SIG-M5 treated with dmso at 0.1 percent for 504 hours (cell line): ENCODE measurements around the gene DSCAM.
"Not testable (repeated sequence)": the region's sequence is repeated elsewhere in the genome, so short reads cannot be mapped to it uniquely, and the experiment has no call there.

Source experiments
- DNase-seq: peaks from one replicate; lab custom pipeline; 2025; ENCODE audit not compliant: unreplicated experiment; lab: John Stamatoyannopoulos, UW

DSCAM gene

DNA sequence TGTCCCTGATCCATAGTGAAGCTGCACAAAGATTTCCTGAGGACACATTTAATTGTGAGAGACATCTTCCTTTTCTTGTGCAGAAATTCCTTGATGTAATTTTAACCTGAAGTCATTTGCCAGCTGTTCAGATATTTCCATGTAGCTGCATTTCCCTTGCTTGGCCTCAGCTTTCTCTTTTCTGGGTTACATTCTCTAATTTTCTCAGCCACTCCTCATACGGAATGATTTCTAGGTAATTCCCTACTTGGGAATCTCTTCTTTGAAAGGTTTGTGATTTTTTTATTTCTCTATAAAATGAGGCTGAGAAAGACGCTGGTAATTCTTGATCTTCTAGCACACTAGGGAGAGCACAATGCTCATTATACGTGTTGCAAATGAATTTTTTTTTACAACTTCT lies 780.7 kb downstream of the DSCAM start:
- DNase-seq, result no peak

DNA sequence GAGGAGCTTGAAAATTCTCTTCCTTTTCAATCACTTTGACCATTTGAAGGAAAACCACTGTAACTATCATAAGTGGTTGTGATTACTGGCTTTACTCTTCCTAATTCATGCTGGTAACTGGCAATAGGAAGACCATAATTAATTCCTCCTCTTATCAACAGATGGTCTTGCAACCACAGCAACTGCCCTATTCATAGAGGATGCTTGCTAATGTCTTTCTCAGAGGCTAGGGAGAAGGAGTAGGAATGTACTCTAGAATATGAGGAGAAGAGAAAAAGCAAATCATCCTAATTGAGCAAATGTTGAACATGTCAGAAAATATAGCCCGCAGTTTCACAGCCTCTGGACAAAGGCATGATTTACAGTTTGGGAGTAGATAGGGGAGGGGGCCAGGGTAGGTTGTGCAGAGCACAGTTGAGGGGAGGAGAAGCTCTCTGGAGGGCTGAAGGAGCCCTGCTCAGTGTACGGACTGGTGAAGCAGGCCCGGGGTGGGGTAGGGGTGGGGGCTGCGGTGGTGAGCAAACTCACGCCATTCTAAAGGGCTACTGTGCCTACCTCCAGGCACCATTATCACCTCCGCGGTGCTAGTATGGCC lies 786.8 kb downstream of the DSCAM start:
- no peak for DNase-seq

DNA sequence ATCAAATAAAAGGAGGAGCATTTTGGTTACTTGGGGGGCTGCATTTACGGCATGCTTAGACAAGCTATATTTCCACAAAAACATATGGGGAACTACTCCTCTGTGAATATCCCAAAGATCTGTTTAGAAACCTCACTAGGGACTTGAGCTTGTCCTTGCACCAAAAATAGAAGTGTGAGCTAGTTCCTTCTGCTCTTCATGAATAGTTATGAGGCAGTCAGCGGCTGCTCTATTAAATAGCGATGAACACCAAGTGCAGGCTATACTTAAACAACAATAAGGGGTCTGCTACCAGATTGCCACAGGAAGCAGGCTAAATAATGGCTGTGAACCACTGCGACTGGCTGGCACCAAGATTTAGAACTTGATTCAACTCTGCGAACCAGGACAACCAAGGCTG lies 789.6 kb downstream of the DSCAM start:
- DNase-seq, result no peak

DNA sequence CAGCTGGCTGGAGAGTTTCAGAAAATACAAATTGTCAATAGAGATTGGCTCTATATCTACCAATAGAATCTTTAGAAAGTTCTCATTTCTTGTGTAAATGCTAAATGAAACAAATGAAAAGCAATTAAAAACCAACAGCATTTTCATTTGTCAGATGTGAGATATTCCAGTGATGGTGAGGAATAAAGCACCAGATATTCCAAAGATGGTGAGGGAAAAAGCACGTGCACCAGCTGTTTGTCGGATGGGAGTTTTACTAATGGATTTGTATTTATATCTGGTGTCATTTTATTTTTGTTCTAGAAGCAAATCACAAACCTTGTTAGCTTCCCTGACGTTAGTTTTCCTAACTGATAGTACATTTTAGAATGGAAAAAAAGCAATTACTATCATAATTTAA lies 790.9 kb downstream of the DSCAM start:
- no peak for DNase-seq

DNA sequence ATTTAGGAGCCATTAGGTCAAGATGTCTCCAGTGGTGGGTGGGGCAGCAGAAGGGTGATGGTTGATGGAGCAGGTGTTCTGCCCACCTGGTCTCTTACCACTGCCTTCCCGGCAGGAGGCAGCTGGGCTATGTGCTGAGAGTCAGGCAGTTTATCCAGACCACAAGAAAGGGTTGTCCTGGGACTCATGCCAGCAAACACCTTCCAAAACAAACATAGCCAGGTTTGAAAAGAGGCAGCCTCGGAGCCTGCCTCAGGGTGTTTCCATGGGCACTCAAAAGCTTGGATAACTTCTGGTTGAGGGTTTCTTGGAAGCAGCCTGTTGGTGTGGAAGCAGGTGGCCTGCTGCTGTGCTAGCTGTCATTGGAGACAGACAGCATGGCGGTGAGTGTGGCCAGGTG lies 792.6 kb downstream of the DSCAM start:
- DNase-seq, result peak; percentile 56

DNA sequence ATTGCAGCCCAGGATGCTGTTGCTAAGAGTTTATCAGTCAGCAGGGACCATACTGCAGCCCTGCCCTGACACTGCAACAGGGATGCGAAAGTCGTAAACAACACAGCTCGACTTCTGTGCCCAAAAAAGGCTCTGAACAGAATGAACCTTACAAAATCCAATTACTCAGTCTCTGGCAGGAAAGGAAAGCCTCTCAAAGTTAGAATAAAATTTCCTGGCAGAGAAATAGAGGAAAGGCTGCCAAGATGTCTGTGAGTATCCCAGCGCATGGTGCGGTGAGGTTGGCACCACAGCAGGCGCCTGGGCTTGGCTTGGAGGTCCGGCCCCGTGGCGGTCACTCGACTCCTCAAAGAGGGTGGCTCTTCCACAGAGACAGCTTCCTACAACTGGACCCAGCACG lies 794.0 kb downstream of the DSCAM start:
- DNase-seq, result no peak

DNA sequence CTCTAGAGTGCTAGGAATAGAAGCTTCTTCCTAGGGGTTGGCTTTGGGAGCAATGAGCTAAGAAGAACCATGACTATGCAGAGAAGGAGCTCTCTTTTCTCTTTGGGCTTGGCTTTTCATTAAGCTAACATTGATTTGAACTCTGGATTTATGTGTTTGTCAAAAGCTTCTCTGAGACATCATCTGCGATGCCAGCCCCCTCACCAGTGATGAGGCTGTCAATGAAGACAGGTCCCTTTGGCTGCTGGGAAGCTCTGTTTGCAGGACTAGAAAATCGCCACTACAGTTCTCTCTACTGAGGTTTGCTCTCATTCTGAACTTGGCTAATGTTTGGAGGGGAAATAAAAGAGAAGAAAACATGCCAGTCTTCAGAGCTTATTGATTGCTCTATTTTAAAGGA lies 794.7 kb downstream of the DSCAM start:
- no peak for DNase-seq

DNA sequence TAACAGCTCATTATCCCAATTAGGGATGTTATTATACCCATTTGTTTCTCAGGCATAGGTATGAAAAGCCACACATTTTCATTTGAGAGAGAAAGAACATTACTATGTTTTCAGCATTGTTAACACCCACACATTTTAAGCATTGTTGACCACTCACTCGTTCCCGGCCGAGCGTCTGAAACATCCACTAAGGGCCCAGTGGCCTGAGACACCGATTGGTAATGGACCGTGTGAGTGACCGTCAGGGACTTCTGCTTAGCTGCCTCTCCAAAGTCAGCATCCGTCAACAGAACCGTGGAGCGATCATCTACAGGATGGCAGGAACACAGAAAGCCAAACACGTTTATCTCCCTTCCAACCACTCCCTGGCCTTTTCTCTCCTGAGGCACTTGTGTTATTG lies 795.2 kb downstream of the DSCAM start:
- DNase-seq, result no peak

DNA sequence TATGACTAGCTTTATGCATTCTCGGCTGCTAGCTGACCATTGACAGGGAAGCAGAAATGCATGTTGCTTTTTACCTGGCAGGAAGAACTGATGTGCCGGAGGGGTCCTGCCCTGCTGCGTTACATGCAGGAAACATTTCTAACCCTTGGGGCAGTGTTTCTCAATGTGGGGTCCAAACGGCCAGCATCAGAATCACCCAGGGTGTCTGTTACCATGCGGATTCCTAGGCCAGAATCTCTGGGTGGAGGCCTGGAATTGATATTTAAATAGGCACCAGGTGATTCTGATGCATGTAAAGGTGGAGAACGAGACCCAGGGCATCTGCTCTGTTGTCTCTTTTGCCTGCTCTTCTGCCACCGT lies 797.0 kb downstream of the DSCAM start:
- DNase-seq, result no peak

DNA sequence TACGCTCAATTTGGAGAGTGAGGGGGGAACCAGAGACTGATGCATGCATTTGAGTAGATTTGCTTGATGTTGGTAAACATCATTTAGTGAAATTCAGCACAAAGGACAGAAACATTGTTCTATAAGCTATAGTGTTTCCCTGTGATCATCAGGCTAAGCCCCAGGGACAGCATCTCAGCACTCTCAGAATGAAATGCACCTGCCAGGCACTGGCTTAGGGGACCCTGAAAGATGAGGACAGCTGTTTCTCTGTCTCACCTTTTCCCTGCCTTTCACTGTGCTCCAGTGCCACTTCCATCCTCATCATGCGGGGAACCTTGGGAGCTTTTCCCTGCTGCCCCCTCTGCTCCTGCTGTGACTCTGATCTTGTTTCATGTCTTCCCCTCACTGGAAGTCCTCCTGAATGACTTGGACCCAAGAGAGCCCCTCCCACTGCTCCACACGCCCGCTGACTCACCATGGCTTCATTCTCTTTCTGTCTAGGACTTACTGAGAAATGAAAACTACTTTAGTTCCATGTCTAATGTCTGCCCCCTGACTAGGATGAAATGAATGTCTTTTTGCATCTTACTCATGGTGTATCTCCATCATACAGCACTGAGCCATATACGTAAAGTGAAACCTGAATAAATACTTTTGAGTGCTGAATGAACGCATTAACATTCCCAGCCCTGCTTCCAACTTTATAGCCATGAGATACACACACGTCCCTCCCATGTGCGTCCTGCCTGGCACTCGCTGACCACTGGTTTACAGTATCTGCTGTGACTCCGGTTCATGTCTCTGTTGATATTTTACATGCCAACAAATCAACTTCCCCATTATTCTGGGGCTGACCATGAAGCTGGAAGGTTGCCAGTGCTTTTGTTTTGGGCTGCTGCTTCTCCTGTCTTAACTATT lies 797.7 kb downstream of the DSCAM start:
- no peak for DNase-seq

DNA sequence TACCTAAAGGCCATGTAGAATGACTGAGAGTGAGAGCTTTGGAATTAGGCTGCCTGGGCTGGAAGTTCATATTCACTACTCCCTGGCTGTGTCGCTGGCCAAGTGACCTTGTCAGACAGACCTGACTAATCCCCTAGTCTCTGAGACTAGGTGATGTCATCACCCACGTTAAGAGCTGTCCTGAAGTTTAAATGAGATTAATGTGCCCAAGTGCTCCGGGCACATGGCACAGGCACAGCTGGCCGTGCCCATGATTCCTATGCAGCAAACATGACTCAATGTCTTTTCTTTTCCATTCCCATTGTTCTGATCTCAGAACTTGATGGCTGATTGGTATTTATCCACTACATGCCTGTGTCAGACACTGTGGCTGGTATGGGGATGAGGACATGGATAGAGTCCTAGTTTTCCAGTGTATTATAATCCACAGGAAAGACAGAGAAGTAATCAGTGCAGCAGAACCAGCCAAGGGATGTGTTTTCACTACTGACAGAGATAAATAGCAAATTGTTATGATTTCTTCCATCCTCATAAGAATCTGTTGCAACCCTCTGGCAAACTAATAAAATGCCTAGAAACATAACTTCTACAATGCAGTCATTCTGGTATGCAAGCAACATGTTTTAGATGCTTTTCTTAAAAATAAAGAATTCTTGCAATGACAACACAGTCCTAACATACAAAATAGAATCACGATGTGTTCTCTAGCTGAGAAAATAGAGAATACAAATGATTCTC lies 798.8 kb downstream of the DSCAM start:
- DNase-seq, result no peak

DNA sequence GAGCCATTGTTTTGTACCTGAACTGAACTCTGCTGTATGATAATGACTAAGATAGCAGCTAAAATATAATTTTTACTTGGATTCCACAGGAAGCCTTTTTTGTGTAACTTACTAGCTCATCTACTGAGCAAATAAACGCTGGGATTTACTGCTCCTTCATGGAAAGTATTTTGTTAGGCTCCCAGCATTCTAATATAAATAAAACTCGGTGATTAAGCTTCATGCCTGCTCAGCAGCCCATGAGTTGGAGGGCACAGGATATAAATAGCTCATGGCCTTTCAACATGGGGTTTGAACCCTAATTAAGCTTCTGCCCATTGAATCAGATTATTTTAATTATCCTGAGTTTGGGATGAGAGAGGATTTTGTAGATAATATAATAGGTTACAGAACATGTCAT lies 799.7 kb downstream of the DSCAM start:
- DNase-seq, result no peak

DNA sequence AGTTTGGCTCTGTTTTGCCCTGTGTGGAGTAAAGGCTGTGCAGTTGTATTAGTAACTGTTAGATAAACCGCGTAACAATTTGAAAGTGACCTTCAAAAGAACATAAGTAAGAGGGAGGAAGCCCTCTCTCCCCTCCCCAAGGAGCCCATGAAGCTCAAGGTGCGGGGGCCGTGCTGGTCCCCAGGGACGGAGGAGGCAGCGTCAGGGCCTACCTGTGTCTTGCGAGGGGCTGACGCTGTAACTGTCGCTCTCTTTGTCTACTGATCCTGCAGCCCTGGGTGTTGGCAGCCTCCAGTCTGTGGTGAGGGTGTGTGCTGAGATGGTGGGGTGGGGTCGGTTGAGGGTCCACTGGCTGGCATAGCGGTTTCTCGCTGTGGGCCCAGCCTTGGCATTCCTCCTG lies 803.1 kb downstream of the DSCAM start:
- DNase-seq, result no peak

DNA sequence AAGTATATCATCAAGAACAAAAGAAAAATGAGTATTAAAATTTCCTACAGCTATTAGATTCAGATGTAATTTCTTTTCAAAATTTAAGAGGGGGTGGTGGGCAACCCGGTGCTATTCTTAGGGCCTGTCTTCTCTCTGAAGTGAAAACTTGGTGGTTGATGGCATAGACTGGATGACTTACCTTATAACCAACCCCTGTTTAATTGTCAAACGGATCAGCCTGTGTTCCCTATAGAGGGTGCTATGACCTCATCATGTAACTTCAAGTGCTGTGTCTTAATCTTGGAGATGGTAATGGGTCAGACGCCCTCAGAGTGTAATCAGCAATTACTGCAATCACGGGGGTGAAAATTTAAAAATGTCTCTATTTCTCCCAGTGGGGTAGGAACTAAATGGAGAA lies 803.5 kb downstream of the DSCAM start:
- DNase-seq, result no peak

DNA sequence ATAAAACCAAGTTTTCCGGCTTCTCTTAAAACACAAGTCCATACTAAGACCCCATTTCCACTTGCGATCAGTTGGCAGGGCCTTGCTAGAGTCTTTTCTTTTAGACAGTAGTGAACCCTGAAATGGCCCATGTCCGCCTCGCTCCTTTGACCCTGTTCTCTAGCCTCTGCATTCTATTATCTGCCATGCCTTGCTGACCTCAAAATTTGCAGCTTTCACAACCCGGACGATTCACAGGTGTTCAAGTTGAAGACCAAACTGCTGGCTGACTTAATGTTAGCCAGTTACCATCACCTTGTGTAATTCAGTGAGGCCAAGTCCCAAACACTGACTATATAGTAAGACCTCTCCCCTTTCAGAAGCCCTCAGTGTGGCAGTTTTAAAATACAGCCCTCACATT lies 805.5 kb downstream of the DSCAM start:
- no peak for DNase-seq

DNA sequence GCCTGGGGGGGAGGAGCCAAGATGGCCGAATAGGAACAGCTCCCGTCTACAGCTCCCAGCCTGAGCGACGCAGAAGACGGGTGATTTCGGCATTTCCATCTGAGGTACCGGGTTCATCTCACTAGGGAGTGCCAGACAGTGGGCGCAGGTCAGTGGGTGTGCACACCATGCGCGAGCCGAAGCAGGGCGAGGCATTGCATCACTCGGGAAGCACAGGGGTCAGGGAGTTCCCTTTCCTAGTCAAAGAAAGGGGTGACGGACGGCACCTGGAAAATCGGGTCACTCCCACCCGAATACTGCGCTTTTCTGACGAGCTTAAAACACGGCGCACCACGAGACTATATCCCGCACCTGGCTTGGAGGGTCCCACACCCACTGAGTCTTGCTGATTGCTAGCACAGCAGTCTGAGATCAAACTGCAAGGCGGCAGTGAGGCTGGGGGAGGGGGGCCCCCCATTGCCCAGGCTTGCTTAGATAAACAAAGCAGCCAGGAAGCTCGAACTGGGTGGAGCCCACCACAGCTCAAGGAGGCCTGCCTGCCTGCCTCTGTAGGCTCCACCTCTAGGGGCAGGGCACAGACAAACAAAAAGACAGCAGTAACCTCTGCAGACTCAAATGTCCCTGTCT lies 813.7 kb downstream of the DSCAM start:
- DNase-seq, result not testable (repeated sequence)

DNA sequence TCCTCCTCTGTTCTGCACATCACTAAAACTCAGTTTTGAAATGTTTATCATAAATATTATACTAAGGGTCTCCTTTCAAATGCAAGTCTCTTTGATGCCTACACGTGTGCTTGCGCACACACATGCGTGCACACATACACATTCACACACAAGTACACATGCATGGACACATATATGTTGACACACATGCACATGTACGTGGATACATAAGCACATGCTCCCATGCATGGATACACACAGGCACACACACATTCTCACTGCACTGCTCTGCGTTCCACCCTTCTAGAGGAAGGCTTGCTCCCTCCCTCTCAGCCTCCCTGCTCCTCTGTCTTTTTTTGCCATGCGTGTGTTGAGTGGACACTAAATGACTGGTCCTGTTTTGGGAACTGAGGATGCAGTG lies 817.1 kb downstream of the DSCAM start:
- DNase-seq, result no peak

DNA sequence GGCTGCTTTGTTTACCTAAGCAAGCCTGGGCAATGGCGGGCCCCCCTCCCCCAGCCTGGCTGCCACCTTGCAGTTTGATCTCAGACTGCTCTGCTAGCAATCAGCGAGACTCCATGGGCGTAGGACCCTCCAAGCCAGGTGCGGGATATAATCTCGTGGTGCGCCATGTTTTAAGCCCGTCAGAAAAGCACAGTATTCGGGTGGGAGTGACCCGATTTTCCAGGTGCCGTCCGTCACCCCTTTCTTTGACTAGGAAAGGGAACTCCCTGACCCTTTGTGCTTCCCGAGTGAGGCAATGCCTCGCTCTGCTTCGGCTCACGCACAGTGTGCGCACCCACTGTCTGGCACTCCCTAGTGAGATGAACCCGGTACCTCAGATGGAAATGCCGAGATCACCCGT lies 818.6 kb downstream of the DSCAM start:
- DNase-seq, result not testable (repeated sequence)

DNA sequence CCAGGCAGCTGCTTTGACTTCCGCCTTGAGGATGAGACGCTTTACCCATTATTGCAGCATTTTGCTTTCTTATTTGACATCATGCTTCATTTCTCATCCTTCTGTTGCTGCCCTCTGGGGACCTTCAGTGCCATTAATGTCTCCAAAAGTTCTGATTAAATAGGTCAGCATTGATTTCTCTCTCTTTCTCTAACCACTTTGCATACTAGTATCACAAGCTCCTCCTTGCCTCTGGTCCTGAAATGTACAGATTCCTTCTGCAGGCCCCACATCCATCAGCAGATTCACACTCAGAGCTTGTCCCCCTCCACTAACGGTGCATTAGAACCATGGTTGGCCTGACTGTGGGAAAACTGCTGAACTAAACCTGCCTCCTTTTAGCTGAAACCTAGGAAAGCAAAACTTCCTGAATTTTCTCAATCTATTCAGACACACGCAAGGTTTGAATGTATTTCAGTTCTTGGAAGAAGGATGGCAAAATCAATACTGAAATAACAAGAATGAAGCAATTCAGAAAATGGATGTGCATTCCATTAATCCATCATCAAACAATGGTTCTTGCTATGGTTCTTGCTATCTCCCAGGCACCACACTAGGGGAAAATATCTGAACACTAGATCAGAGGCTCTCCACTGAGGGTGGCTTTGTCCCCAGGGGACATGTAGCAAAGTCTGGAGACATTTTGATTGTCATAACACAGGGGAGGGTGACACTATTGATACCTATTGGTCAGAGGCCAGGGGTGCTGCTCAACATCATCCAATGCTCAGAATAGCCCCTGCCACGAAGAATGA lies 825.2 kb downstream of the DSCAM start:
- no peak for DNase-seq

DNA sequence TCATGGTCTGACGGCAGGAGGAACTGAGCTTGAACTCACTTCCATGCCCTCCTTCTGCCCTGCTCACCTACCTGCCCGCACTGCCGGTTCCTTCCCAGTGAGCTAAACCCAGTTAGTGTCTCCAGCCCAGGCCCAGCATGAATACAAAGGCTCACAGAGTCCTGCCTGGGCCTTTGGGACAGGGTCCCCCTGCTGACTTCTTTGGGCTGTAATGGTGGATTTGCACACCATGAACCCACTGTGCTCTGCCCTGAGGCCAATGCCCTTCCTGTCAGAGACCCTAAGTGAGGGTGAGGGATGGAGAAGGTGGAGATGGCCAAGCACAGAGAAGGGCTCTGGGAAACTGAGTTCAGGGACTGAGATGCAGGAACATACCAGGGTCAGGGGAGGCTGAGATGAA lies 826.3 kb downstream of the DSCAM start:
- DNase-seq, result no peak
